ENCODE measurements around the gene FBXW11. TPM values are rescaled to one million over a fixed set of nuclear protein-coding genes. Genes with fewer than 3 reads are reported as not detected.

Gene FBXW11
- total and polyA plus RNA-seq, 2 donors (not counting 1 experiment from before 2014, with no cell fraction given) = 19.7 to 62.4 TPM

- Histone ChIP-seq H2AFZ (ENCODE audit: insufficient read depth, low read depth, low read length, poor library complexity, severe bottlenecking) (no peak overlapping the region), H3K9ac (ENCODE audit: low read length) (no peak overlapping the region), H3K27ac (ENCODE audit: low read length in 2 of 2) (peak overlapping the region; percentile 43 to 77), H3K79me2 (ENCODE audit: control insufficient read depth, insufficient read depth, low read length) (peaks cover 99% of the 10 kb centered on the region), H3K4me3 (ENCODE audit: control extremely low read depth in 1 of 5, extremely low read depth in 1 of 5, insufficient read depth in 1 of 5, low read depth in 2 of 5, low read length in 4 of 5) (no peak overlapping the region), H3K9me3 (ENCODE audit: control extremely low read depth in 1 of 3, control insufficient read depth in 2 of 3, insufficient read depth in 1 of 3, low read length in 2 of 3) (peaks cover 4 to 17% (median 10%) of the 10 kb centered on the region in 3 donors), H3K4me1 (ENCODE audit: control insufficient read depth in 2 of 2, insufficient read depth in 2 of 2, low read length in 2 of 2) (peaks cover 60 to 70% of the 10 kb centered on the region in 2 donors), H3K36me3 (replicated peaks in 1 of 2; ENCODE audit: control extremely low read depth in 1 of 2, control insufficient read depth in 1 of 2, extremely low read depth in 1 of 2, insufficient read depth in 2 of 2, low read length in 1 of 2) (peaks cover 0 to 2% of the 10 kb centered on the region in 2 experiments), H3K27me3 (replicated peaks in 1 of 4; ENCODE audit: control extremely low read depth in 1 of 4, control insufficient read depth in 3 of 4, insufficient read depth in 4 of 4, low read length in 3 of 4) (no peaks in the 10 kb centered on the region), H4K20me1 (ENCODE audit: control insufficient read depth, insufficient read depth, low read length, poor library complexity, severe bottlenecking) (peaks cover 15% of the 10 kb centered on the region), H3K4me2 (replicated peaks; ENCODE audit: low read depth, low read length, poor library complexity, severe bottlenecking) (peak overlapping the region; percentile 29)
- DNase-seq = peak; percentile 54
- WGBS (ENCODE audit: insufficient coverage) = 5% methylated on average over 2 of the region's 3 CpGs
- ATAC-seq (ENCODE audit: low read depth) = peak; percentile 64
- Mint-ChIP-seq H3K9me3 (ENCODE audit: insufficient read depth) (no peaks in the 10 kb centered on the region), H3K27me3 (no peaks in the 10 kb centered on the region), H3K27ac (peak overlapping the region; percentile 83), H3K4me1 (peaks cover 71% of the 10 kb centered on the region), H3K4me3 (peak overlapping the region; percentile 46)
- TF ChIP-seq EZH2 (IDR thresholded peaks at IDR 0.05; ENCODE audit: borderline replicate concordance, insufficient read depth, low read depth, low read length, poor library complexity, severe bottlenecking) (no peak), CTCF (IDR thresholded peaks at IDR 0.05) (no peak)
- intact Hi-C loops (cut with micrococcal nuclease) = loop anchor here (5.0 to 10.0 kb wide), 2 partner anchors 34 to 54 kb away; no protein-coding TSS in a partner anchor
- ChIA-PET POLR2A (interaction anchor here (0.6 to 0.7 kb wide), 2 partner anchors 37 to 58 kb away, joined by 3 read pairs; no protein-coding TSS in a partner anchor), CTCF (interaction anchor here (0.6 kb wide), 1 partner anchor 43 kb away, joined by 3 read pairs; no protein-coding TSS in a partner anchor)
Observed at GRCh38 chr5:171968531-171968930, 37.9 kb downstream of the FBXW11 start.

- Mint-ChIP-seq H3K9me3 (ENCODE audit: insufficient read depth) (no peaks in the 10 kb centered on the region), H3K27ac (no peak overlapping the region), H3K4me3 (peak overlapping the region; percentile 4), H3K27me3 (no peaks in the 10 kb centered on the region), H3K4me1 (peaks cover 74% of the 10 kb centered on the region)
- 83% methylated on average over 2 of the region's 2 CpGs for WGBS (ENCODE audit: insufficient coverage)
- Histone ChIP-seq H3K4me3 (ENCODE audit: control extremely low read depth in 1 of 5, extremely low read depth in 1 of 5, insufficient read depth in 1 of 5, low read depth in 2 of 5, low read length in 4 of 5) (no peak overlapping the region), H3K9ac (ENCODE audit: low read length) (no peak overlapping the region), H3K79me2 (ENCODE audit: control insufficient read depth, insufficient read depth, low read length) (peaks cover 100% of the 10 kb centered on the region), H3K27me3 (replicated peaks in 1 of 4; ENCODE audit: control extremely low read depth in 1 of 4, control insufficient read depth in 3 of 4, insufficient read depth in 4 of 4, low read length in 3 of 4) (no peaks in the 10 kb centered on the region), H3K36me3 (replicated peaks in 1 of 2; ENCODE audit: control extremely low read depth in 1 of 2, control insufficient read depth in 1 of 2, extremely low read depth in 1 of 2, insufficient read depth in 2 of 2, low read length in 1 of 2) (peaks cover 0 to 4% of the 10 kb centered on the region in 2 experiments), H4K20me1 (ENCODE audit: control insufficient read depth, insufficient read depth, low read length, poor library complexity, severe bottlenecking) (peaks cover 15% of the 10 kb centered on the region), H2AFZ (ENCODE audit: insufficient read depth, low read depth, low read length, poor library complexity, severe bottlenecking) (no peak overlapping the region), H3K4me1 (ENCODE audit: control insufficient read depth in 2 of 2, insufficient read depth in 2 of 2, low read length in 2 of 2) (peaks cover 48 to 74% of the 10 kb centered on the region in 2 donors), H3K4me2 (replicated peaks; ENCODE audit: low read depth, low read length, poor library complexity, severe bottlenecking) (peak overlapping the region; percentile 39), H3K27ac (ENCODE audit: low read length in 2 of 2) (peak overlapping the region; percentile 16 to 75), H3K9me3 (ENCODE audit: control extremely low read depth in 1 of 3, control insufficient read depth in 2 of 3, insufficient read depth in 1 of 3, low read length in 2 of 3) (peaks cover 4 to 17% (median 10%) of the 10 kb centered on the region in 3 donors)
- ChIA-PET CTCF (interaction anchor here (0.5 kb wide), 1 partner anchor 22 kb away, joined by 3 read pairs; no protein-coding TSS in a partner anchor), POLR2A (no interaction called here)
- DNase-seq (no peak), ATAC-seq (ENCODE audit: low read depth) (no peak)
- intact Hi-C loops (cut with micrococcal nuclease) = loop anchor here (5.0 to 10.0 kb wide), 2 partner anchors 35 to 52 kb away; no protein-coding TSS in a partner anchor
- TF ChIP-seq CTCF (IDR thresholded peaks at IDR 0.05) (no peak), EZH2 (IDR thresholded peaks at IDR 0.05; ENCODE audit: borderline replicate concordance, insufficient read depth, low read depth, low read length, poor library complexity, severe bottlenecking) (no peak)
Observed at GRCh38 chr5:171966964-171967363, 39.5 kb downstream of the FBXW11 start.
